OCI-LY3 (cell line): ENCODE data around the gene PYGB.

ENCODE experiments used
- H2AFZ ChIP-seq: fragments of 200-600, 300-600 bp; shearing (Covaris generic); 2 replicates; pipeline ENCODE4 v1.6.0; 2014; ENCODE audit warnings: antibody characterized with exemption, low read depth, low read length
- H3K27ac ChIP-seq: fragments of 200-600, 300-600 bp; sonication (generic); 2 replicates; pipeline ENCODE4 v1.5.1; 2014; ENCODE audit warnings: mild to moderate bottlenecking, low read length, moderate library complexity, mixed read lengths
- H3K27me3 ChIP-seq: fragments of 200-600, 300-600 bp; sonication (generic); 2 replicates; pipeline ENCODE4 v1.6.1; 2014; ENCODE audit warnings: low read depth, low read length, mixed read lengths
- H3K36me3 ChIP-seq: fragments of 200-600, 300-600 bp; sonication (generic); replicated peaks from 2 replicates; pipeline ENCODE3; 2014; ENCODE audit warnings: low read depth, low read length, mixed read lengths
- H3K4me1 ChIP-seq: fragments of 300-600, 200-600 bp; sonication (generic); 2 replicates; pipeline ENCODE4 v1.6.1; 2014; ENCODE audit warnings: low read length, mixed read lengths
- H3K4me2 ChIP-seq: fragments of 200-600, 300-600 bp; sonication (generic); 2 replicates; pipeline ENCODE4 v1.6.1; 2014; ENCODE audit warnings: low read length, mixed read lengths
- H3K4me3 ChIP-seq: fragments of 300-600, 200-600 bp; sonication (generic); 2 replicates; pipeline ENCODE4 v1.5.1; 2014; ENCODE audit warnings: antibody characterized with exemption, mild to moderate bottlenecking, low read length, moderate library complexity
- H3K79me2 ChIP-seq: fragments of 300-600, 200-600 bp; shearing (Covaris generic); 2 replicates; pipeline ENCODE4 v1.6.1; 2014; ENCODE audit warnings: mild to moderate bottlenecking, low read length, mixed read lengths
- H3K9ac ChIP-seq: fragments of 300-600, 200-600 bp; shearing (Covaris generic); 2 replicates; pipeline ENCODE4 v1.6.0; 2014; ENCODE audit warnings: mild to moderate bottlenecking, low read length, moderate library complexity
- H3K9me3 ChIP-seq: fragments of 200-600, 300-600 bp; shearing (Covaris generic); 2 replicates; pipeline ENCODE4 v1.6.1; 2014; ENCODE audit warnings: low read length, mixed read lengths; ENCODE audit not compliant: insufficient read depth
- H4K20me1 ChIP-seq: fragments of 200-600, 300-600 bp; sonication (generic); 2 replicates; pipeline ENCODE4 v1.6.1; 2016; ENCODE audit warnings: low read length, mixed read lengths; ENCODE audit not compliant: insufficient read depth
- CTCF ChIP-seq: fragments of 200-600, 300-600 bp; sonication (generic); IDR thresholded peaks from 2 replicates; pipeline ENCODE4 v1.5.1; 2014; ENCODE audit warnings: antibody characterized with exemption, low read length, low read depth
- EZH2phosphoT487 ChIP-seq: fragments of 200-600 bp; shearing (Covaris generic); IDR thresholded peaks from 2 replicates; pipeline ENCODE4 v1.6.1; 2018; ENCODE audit warnings: antibody characterized with exemption, mixed run types, low read depth

Gene PYGB

DNA sequence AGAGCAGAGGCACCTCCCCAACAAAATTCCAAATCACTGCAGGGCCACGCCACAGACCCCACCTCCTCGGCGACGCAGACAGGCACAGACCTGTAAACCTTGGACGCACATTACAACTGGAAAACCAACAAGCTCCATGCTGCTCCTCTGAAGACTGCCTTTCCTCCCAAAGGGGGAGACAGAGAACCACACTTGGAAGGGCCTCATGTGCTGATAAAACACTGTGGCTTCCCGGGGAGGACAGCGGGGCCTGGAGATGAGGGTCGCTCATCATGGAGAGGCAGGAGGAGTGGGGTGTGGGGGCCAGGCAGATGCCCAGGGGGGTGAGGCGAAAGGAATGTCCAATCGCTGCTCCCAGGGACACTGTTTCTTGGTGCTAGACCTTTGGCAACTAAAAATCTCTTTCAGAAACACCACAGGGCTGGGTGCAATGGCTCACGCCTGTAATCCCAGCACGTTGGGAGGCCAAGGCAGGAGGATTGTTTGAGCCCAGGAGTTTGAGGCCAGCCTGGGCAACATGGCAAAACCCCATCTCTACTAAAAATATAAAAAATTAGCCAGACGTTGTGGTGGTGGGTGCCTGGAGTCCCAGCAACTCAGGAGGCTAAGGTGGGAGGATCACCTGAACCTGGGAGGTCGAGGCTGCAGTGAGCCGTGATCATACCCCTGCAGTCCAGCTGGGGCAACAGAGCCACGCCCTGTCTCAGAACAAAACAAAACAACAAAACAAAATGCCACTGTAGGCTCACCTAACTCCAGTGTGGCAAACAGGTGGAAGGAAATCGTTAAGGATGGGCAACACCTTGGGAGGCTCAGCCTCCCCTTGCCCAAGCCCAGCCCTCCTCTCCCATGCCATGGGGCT is 88.9 kb downstream of the PYGB start:
- Histone ChIP-seq H3K9ac (no peak overlapping the region), H3K4me1 (peaks cover 4% of the 10 kb centered on the region; the same call in 1 of the 2 replicates), H3K27ac (no peak overlapping the region), H3K36me3 (no peaks in the 10 kb centered on the region), H4K20me1 (peaks cover 12% of the 10 kb centered on the region; the same call in 1 of the 2 replicates), H3K4me2 (no peak overlapping the region), H3K79me2 (peaks cover 18% of the 10 kb centered on the region), H3K9me3 (no peaks in the 10 kb centered on the region), H2AFZ (no peak overlapping the region), H3K4me3 (no peak overlapping the region), H3K27me3 (no peaks in the 10 kb centered on the region)
- no peak for TF ChIP-seq EZH2phosphoT487
- no peak for TF ChIP-seq CTCF

DNA sequence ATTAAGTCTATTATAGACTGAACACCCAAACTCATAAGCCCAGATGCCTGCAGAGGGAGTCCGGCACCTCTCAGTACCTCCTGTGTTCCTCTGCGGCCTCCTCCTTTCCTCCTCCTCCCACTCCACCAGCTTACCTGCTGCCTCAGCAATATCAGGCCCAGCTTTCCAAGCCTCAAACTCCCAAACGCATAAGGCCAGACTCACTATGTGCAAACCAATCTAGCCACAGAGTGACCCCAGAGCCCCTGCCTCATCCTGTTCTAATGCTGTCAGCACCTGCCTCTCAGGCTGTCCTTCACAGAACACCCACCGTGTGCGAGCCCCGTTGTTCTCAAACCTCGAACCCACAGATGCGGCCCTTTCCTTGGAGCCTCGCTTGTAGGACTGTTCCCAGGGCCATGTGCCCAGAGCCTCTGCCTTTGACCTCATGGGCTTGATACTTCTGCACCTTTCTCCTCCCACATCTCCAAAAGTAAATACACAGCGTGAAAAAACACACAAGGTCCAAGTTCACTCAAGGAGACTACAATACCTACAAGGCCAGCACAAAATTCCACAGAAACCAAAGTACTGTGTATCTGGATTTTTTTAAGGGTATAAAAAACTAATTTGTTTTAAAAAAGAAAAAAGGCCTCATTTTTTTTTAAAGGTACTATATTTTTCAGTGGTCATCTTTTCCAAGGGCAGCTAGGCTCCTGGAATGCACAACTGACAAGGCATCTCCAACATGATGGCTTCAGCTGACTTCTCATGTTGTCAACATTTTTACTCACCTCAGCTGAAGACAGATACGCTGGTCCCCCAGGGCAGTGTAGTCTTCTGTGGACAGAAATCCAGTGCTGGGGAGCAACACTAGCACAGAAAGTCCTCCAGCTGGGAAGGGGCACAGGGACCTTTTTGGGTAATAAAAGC is 90.5 kb downstream of the PYGB start:
- Histone ChIP-seq H3K36me3 (no peaks in the 10 kb centered on the region), H3K9me3 (no peaks in the 10 kb centered on the region), H3K79me2 (peaks cover 30% of the 10 kb centered on the region), H3K9ac (no peak overlapping the region), H3K27me3 (no peaks in the 10 kb centered on the region), H2AFZ (no peak overlapping the region), H3K4me1 (peaks cover 8% of the 10 kb centered on the region; the same call in 1 of the 2 replicates), H4K20me1 (peaks cover 12% of the 10 kb centered on the region; the same call in 1 of the 2 replicates), H3K27ac (no peak overlapping the region), H3K4me3 (no peak overlapping the region), H3K4me2 (no peak overlapping the region)
- TF ChIP-seq CTCF: no peak
- no peak for TF ChIP-seq EZH2phosphoT487

- peaks cover under 1% of the 10 kb centered on the region for H3K36me3 ChIP-seq
- no peak overlapping the region for H2AFZ ChIP-seq
- peaks cover 8% of the 10 kb centered on the region; the same call in 1 of the 2 replicates for H3K4me1 ChIP-seq
- no peak overlapping the region for H3K4me2 ChIP-seq
- no peak overlapping the region for H3K27ac ChIP-seq
- peaks cover 13% of the 10 kb centered on the region for H4K20me1 ChIP-seq
- H3K79me2 ChIP-seq: peaks cover 33% of the 10 kb centered on the region
- H3K4me3 ChIP-seq: no peak overlapping the region
- no peaks in the 10 kb centered on the region for H3K27me3 ChIP-seq
- TF ChIP-seq EZH2phosphoT487: no peak
- TF ChIP-seq CTCF: no peak
- H3K9me3 ChIP-seq: no peaks in the 10 kb centered on the region
- H3K9ac ChIP-seq: no peak overlapping the region
Observed at GRCh38 chr20:25339608-25340007, 91.7 kb downstream of the PYGB start.

DNA sequence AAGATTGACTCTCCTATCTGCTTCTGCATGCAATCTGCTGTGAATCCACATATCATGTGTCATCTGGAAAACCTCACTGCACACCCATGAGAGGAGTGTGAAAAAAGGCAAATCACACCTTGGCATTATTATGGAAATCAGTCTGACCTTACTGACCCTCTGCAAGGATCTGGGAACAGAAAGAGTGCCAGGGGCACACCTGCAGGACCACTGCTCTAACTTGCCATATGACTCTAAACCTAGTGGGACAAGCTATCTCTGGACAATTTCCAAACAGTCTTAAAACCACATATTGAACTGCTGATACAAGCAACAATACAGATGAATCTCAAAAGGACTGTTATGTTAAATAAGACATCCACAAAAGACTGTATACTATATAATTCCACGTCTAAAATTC is 92.5 kb downstream of the PYGB start:
- peaks cover 2% of the 10 kb centered on the region for H3K36me3 ChIP-seq
- H3K4me3 ChIP-seq: no peak overlapping the region
- no peaks in the 10 kb centered on the region for H3K9me3 ChIP-seq
- no peak overlapping the region for H3K9ac ChIP-seq
- no peak overlapping the region for H3K27ac ChIP-seq
- H3K79me2 ChIP-seq: peaks cover 34% of the 10 kb centered on the region
- H3K27me3 ChIP-seq: no peaks in the 10 kb centered on the region
- no peak for TF ChIP-seq CTCF
- no peak for TF ChIP-seq EZH2phosphoT487
- H3K4me2 ChIP-seq: no peak overlapping the region
- H4K20me1 ChIP-seq: peaks cover 15% of the 10 kb centered on the region
- H3K4me1 ChIP-seq: peaks cover 8% of the 10 kb centered on the region; the same call in 1 of the 2 replicates
- H2AFZ ChIP-seq: no peak overlapping the region
